ENCODE results near the gene INO80D.
A peak's percentile ranks its signal among the peaks of the same experiment; 100 is the strongest.
"Not testable (repeated sequence)": the region's sequence is repeated elsewhere in the genome, so short reads cannot be mapped to it uniquely, and the experiment has no call there.

Gene INO80D

DNA sequence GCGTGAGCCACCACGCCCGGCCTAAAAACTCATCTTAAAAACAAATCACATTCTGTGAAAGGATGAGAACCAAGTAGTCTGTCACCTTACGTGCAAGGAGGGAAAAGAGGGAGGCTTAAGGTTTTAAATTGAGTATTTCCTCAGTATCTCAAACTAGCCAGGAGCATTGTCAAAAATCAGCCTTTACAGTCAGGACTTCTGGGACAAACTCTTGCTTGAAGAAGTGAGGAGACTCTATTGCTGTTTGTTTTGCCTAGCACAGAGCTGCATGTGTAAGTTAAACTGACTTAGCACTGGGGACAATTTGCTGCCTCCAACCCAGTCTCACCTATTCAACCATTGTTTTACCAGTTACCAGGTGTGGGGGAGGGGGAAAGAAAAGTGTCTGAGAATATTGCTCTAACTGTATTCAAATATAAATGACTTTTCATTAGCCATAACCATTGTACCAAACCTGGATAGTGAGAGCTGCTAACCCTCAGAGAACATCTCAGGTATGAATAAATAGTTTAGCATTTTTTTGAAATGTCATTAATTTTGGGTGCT, 3.6 kb downstream of the INO80D start:
- DNase-seq = no peak

DNA sequence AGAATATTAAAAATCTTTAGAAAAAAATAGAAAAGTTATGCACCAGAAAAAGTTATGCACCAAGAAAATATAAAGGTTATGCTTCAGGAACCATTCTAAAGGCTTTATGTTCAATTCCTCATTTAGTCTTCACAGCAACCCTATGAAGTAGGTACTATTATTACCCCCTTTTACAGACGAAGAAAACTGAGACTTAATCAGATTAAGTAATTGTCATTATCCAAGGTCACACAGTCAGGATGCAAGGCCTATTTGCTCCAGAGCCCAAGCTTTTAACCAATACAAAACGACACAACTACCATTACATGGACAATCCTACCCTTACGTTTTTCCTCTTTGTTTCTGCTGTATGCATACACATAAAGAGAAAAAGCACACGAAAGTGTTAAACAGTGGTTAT, 5.0 kb downstream of the INO80D start:
- no peak for DNase-seq

DNA sequence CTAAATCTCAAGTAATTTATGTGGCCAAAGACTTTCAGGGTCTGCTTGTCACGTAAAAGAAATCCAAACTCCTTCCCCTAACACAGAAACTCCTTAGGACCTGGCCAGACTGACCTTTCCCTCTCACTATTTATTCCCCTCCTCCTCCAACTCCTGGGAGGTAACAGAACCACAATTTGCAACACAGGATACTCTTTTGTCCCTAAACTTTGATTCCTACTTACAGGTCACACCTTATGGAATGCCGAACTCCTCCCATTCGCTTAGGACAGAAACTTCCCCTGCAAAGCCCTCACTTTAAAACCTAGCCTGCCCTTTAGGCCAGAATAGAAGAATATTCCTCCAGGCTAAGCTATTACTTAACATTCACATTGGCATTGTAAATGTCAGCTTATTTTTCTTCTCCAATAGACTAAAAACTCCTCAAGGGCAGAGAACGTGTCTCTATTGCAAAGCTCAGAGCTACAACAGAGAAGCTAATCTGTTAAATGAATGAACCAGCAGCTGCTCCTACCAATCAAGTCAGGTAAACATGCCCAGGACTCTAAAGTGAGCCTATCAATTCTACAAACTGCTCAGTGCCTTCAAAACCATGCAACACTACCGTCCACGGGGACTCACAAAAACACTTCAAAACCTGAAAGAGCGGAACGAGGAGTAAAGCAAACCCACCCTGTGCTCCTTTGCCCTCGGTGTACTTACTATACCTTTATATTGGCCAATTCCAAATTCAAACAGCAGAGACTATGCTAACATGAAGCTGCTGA, 6.1 kb downstream of the INO80D start:
- DNase-seq = no peak

DNA sequence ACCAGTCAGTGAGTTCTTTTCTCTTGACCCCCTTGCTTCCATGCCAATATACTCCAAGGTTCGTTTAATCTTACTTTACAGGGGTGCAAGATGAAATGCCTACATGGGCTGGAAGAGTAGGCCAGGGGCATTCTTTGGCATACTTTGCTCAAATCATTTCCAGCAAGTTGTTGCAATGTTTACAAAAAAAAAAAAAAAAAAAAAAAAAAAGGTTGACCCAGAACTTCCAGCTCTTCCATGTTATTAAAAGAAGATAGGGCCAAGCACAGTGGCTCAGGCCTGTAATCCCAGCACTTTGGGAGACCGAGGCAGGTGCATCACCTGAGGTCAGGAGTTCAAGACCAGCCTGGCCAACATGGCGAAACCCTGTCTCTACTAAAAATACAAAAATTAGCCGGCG, 8.1 kb downstream of the INO80D start:
- DNase-seq = not testable (repeated sequence)

DNA sequence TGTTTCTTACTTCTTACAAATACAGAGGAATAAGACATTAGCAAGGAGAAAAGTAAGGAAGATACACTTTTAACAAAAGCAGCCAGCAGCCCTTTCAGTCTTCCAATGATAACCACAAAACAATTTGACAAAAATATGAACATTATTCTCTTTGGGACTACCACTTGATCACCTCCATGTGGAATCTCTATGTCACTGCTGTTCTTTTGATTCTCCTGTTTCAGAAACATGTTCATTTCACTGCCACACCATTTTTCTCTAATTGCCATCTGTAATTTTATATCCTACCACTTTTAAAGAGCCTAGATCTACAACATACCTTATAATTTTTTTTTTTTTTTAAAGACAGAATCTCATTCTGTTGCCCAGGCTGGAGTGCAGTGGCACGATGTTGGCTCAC, 10.9 kb downstream of the INO80D start:
- DNase-seq = no peak

GRCh38 chr2:206071807-206072206, 14.2 kb downstream of the INO80D start:
- peak; percentile 16 for DNase-seq

DNA sequence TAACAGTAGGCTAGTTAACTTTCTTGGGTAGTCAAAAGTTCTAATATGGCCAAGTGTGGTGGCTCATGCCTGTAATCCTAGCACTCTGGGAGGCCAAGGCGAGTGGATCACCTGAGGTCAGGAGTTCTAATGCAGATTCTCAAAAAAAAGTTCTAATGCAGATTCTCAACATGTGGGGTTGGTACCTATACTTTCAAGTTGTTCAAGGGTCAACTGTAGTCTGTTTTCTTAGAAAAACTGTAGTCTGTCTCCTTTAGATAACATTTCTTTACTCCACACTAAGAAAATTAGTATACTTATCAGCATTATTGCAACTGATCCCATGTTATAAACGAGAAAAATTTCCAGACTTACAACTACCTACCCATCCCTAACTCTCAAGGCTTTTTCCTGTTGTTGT, 16.6 kb downstream of the INO80D start:
- DNase-seq = no peak

DNA sequence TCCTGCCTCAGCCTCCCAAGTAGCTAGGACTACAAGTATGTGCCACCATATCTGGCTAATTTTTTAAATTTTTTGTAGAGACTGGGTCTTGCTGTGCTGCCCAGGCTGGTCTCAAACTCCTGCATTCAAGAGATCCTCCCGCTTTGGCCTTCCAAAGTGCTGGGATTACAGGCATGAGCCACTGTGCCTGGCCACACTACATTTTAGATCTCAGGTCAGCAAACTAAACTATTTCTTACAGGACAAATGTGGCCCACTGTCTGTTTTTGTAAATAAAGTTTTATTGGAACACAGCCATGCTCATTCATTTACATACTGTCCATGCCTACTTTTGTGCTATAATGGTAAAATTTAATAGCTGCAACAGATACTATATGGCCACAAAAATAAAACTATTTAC, 17.8 kb downstream of the INO80D start:
- DNase-seq = no peak

DNA sequence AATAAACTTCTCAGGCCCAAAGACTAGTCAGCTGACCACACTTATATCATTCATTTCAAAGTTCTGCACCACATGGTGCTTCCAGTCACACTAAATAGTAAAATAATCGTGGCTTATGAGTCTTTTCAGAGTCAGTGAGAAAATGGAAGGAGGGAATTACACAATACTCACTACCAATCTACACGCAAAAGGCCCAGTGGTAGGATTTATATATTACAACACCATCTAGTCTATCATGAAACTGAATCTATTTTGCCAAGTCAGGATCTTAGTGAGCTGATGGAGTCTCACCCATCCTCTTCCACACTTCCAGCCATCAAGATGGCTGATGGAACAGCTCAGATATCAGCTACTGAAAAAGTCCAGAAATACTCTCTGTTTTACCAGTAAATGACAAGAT, 21.9 kb downstream of the INO80D start:
- DNase-seq = peak; percentile 73

DNA sequence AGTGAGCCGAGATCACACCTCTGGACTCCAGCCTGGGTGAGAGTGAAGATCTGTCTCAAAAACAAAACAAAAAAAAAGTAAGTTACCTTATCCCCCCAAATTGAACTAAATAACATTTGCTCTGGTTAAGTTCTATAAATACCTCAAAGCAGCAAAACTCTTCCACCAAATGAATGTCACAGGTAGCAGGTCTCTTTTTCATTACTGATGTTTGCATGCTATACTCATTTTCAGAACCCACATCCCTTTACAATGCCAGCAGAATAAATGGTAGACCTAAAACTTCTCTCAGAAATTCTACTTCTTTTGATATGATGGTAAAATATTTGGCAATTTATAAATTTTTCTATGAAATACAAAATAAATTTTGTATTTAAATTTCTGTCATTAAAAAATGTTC, 22.3 kb downstream of the INO80D start:
- no peak for DNase-seq

GRCh38 chr2:206062724-206063123, 23.2 kb downstream of the INO80D start:
- no peak for DNase-seq

DNA sequence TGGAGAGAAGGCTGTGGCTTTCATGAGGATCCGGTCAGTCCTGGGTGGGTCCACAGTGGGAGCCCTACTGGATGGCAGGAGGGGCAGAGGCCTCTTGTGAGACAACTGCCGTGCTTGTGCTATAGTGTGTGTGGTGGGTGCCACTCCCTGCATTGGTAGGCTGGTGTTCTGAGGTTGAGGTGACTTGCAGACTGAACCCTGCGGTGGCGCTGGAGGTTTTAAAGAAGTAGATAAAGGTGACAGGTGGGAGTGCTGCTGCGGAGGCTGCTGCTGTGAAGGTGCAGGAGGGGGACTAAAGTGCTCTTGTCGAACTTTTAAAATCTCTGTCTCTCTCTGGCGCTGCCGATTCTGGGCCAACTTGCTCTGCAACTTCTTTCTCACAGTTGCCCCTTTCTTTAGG, 29.7 kb downstream of the INO80D start:
- no peak for DNase-seq

- DNase-seq = no peak
Observed at GRCh38 chr2:206054952-206055351, 31.0 kb downstream of the INO80D start.

DNA sequence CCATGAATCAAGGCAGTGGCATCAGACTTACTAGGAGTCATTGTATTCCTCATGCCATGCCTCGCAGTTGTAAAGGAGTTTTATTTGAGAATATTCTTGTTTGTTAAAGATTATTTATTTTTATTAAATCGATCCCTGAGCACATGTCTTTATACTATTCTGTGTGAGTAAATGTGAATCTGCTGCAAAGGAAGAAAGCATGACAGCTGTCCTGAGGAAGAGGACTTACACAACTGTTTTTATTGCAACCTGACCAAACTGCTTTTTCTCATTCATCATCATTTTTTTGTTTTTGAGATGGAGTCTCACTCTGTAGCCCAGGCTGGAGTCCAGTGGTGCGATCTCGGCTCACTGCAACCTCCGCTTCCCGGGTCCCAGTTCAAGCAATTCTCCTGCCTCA, 34.1 kb downstream of the INO80D start:
- no peak for DNase-seq

DNA sequence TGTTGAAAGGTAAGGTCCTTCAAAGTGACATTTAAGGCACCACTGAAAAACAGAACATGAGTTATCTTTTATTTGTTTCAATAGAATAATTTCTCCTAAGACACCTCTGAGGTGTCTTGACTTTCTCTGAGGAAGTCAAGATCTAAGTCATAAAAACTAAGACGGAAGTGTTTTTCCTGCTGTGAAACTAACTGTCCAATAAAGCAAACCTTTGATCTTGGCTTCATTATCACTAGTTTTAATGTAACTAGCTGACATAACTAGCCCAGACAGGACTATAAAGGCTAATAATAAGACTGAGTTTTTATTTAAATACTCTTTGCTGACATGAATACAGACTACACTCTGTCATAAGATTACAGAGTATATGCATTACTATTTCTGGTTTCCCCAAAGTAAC, 36.6 kb downstream of the INO80D start:
- no peak for DNase-seq

DNA sequence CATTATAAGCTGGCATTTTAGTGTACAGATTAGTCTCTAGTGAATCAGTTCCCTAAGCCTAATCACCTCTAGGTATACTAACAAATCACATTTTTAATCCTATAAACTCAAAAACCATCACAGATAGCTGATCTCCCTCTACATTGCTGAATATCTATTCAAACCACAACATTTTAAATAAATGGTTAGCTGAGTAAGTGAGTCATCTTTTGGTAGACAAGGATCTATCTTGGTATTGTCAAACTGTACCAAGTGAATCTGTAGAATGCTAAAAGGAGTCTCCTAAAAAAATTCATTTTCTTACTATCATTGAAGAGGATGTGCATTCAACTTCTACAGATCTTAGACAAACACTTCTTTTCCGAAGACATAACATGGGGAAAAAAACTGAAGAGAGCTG, 40.7 kb downstream of the INO80D start:
- no peak for DNase-seq

DNA sequence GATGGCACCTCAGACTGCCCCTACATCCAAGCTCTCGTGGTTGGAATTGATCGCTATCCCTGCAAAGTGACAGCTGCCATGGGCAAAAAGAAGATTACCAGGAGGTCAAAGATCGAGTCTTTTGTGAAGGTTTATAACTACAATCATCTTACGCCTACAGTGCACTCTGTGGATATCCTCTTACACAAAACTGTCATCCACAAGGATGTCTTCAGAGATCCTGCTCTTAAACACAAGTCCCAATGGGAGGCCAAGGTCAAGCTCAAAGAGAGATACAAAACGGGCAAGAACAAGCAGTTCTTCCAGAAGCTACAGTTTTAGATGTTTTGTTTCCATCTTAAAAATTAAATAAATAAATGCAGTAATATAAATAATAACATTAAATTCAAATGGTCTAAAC, 45.4 kb downstream of the INO80D start:
- no peak for DNase-seq

GRCh38 chr2:206035393-206035792, 50.6 kb downstream of the INO80D start:
- DNase-seq = not testable (repeated sequence)

- DNase-seq = not testable (repeated sequence)
Observed at GRCh38 chr2:206033452-206033851, 52.5 kb downstream of the INO80D start.

GRCh38 chr2:206031950-206032567, 53.9 kb downstream of the INO80D start:
- no peak for DNase-seq

- peak; percentile 80 for DNase-seq
Observed at GRCh38 chr2:206031162-206031784, 54.7 kb downstream of the INO80D start.

GRCh38 chr2:206028101-206028500, 57.9 kb downstream of the INO80D start:
- DNase-seq = no peak

DNA sequence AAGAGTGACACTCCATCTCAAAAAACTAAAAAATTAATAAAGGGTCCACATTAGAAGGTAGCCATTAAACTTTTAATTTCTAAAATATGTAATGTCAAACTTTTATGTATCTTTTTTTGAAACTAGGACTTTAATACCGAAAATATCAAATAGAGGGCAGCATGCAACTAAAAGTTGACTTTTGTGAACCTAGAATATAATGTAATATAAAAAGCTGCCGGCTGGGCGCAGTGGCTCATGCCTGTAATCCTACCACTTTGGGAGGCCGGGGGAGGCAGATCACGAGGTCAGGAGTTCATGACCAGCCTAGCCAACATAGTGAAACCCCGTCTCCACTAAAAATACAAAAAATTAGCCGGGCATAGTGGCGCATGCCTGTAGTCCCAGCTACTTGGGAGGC, 62.8 kb downstream of the INO80D start:
- DNase-seq = no peak

- no peak for DNase-seq
Observed at GRCh38 chr2:206020171-206020570, 65.8 kb downstream of the INO80D start.
